ENCODE measurements around the gene CHD5.

DNA sequence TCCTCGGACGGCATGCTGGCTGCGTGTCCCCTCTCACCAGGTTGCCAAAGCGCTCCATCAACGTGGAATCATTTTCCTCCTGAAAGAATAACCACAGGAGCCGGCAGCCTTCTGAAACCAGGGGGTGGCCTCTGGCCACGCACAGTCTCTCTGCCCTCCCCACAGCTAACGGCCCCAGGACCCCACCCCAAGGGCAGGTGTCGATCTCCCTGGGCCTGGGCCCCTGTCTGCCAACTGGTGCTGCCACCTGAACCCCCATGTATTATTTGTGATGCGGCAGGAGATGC, 88.4 kb downstream of the CHD5 start:
- TF ChIP-seq EZH2 (IDR thresholded peaks at IDR 0.05; ENCODE audit: insufficient read depth, poor library complexity, severe bottlenecking), result no peak
- TF ChIP-seq EZH2phosphoT487 (IDR thresholded peaks at IDR 0.05; ENCODE audit: insufficient read depth, low read depth), result no peak

Data from GM23248 (cell line).